Liver (tissue), 3 donors: ENCODE data around the gene SEMA4G.

Source experiments
- EGR1 ChIP-seq, 2 donors: IDR thresholded peaks; 2 replicates each; pipeline ENCODE4 v1.6.1; 2016 to 2018; ENCODE audit warnings: antibody characterized with exemption in 2 of 2, low read depth in 2 of 2
- GABPA ChIP-seq, 2 donors: IDR thresholded peaks in 1 of 2; conservative IDR thresholded peaks in 1 of 2; 2 replicates each; pipeline ENCODE4 v1.6.1; 2016; ENCODE audit warnings: antibody characterized with exemption in 2 of 2, mild to moderate bottlenecking in 1 of 2, moderate library complexity in 1 of 2
- HNF4A ChIP-seq, 2 donors: conservative IDR thresholded peaks; 2 replicates each; pipeline ENCODE4 v1.6.1; 2016; ENCODE audit warnings: antibody characterized with exemption in 2 of 2, mild to moderate bottlenecking in 2 of 2
- JUND ChIP-seq, 2 donors: IDR thresholded peaks; 2 replicates each; pipeline ENCODE4 v1.6.1; 2016; ENCODE audit warnings: antibody characterized with exemption in 2 of 2
- NR2F2 ChIP-seq: IDR thresholded peaks from 2 replicates; pipeline ENCODE4 v1.6.1; 2016; ENCODE audit warnings: antibody characterized with exemption
- RAD21 ChIP-seq, 2 donors: IDR thresholded peaks; 2 replicates each; pipeline ENCODE4 v1.6.1; 2016; ENCODE audit warnings: antibody characterized with exemption in 2 of 2, mild to moderate bottlenecking in 2 of 2
- SP1 ChIP-seq: IDR thresholded peaks from 2 replicates; pipeline ENCODE4 v1.6.1; 2018; ENCODE audit warnings: antibody characterized with exemption, mild to moderate bottlenecking
- TAF1 ChIP-seq: conservative IDR thresholded peaks from 2 replicates; pipeline ENCODE4 v1.6.1; 2016; ENCODE audit warnings: antibody characterized with exemption, mild to moderate bottlenecking
- TF ChIP-seq, protein P1 (sequence below): fragments of 150-350 bp; IDR thresholded peaks from 2 replicates; pipeline ENCODE4 v1.5.1; 2017; ENCODE audit warnings: improper control_type of control experiment, low read depth, low read length; ENCODE audit not compliant: missing input control
- TF ChIP-seq, protein P2 (sequence below): IDR thresholded peaks from 2 replicates; pipeline ENCODE4 v1.6.1; 2016; ENCODE audit warnings: antibody characterized with exemption
- TF ChIP-seq, protein P3 (sequence below): IDR thresholded peaks from 2 replicates; pipeline ENCODE4 v1.6.1; 2016; ENCODE audit warnings: antibody characterized with exemption
- TF ChIP-seq, protein P4 (sequence below): IDR thresholded peaks from 2 replicates; pipeline ENCODE4 v1.6.1; 2016; ENCODE audit warnings: antibody characterized with exemption, mild to moderate bottlenecking
- TF ChIP-seq, protein P5 (sequence below): IDR thresholded peaks from 2 replicates; pipeline ENCODE4 v1.6.1; 2016; ENCODE audit warnings: antibody characterized with exemption
- donor health status: healthy.
- donor health status: healthy.

DNA sequence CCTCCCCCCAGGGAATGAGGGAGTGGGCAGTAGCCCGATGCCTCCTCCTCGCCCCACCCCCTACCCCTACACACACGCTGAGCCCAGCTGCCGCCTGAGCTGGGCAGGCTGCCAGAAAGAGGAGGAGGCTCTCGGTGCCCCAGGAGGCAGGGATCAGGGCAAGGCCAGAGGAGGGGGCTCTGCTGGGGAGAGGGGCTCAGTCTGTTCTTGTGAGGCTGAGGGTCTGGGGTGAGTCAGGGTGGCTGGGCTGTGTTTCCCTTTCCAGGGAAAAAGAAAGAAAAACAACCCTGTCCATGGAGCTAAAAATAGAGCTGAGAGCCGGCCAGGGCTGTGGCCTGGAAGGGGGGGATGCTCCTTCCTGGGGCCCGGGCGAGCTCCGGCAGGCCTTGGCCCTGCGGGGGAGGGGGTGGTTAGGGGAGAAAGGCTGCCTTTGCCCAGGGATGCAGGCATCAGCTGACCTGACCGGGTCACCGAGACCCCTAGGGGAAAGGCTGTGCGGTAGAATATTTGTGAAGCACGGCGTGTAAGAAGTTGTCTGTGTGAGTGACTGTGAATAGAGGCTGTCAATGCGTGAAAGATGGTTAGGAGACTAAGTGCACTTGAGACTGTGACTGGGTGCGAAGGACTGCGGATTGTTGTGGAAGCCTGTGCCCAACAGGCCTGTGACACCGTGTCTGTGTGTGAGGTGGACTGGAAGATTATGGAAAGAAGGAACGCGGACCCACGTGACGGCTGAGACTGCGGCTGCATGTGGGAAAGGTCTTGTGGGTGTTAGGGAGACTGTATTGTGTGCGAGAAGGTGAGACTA, 29.1 kb downstream of the SEMA4G start:
- TF ChIP-seq RAD21 (IDR thresholded peaks at IDR 0.05): no peak
- TF ChIP-seq, protein P1, sequence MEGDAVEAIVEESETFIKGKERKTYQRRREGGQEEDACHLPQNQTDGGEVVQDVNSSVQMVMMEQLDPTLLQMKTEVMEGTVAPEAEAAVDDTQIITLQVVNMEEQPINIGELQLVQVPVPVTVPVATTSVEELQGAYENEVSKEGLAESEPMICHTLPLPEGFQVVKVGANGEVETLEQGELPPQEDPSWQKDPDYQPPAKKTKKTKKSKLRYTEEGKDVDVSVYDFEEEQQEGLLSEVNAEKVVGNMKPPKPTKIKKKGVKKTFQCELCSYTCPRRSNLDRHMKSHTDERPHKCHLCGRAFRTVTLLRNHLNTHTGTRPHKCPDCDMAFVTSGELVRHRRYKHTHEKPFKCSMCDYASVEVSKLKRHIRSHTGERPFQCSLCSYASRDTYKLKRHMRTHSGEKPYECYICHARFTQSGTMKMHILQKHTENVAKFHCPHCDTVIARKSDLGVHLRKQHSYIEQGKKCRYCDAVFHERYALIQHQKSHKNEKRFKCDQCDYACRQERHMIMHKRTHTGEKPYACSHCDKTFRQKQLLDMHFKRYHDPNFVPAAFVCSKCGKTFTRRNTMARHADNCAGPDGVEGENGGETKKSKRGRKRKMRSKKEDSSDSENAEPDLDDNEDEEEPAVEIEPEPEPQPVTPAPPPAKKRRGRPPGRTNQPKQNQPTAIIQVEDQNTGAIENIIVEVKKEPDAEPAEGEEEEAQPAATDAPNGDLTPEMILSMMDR: no peak
- no peak for TF ChIP-seq HNF4A (conservative IDR thresholded peaks at IDR 0.05)
- no peak for TF ChIP-seq GABPA (IDR thresholded peaks at IDR 0.05 in 1 of 2, conservative IDR thresholded peaks at IDR 0.05 in 1 of 2)
- TF ChIP-seq, protein P2, sequence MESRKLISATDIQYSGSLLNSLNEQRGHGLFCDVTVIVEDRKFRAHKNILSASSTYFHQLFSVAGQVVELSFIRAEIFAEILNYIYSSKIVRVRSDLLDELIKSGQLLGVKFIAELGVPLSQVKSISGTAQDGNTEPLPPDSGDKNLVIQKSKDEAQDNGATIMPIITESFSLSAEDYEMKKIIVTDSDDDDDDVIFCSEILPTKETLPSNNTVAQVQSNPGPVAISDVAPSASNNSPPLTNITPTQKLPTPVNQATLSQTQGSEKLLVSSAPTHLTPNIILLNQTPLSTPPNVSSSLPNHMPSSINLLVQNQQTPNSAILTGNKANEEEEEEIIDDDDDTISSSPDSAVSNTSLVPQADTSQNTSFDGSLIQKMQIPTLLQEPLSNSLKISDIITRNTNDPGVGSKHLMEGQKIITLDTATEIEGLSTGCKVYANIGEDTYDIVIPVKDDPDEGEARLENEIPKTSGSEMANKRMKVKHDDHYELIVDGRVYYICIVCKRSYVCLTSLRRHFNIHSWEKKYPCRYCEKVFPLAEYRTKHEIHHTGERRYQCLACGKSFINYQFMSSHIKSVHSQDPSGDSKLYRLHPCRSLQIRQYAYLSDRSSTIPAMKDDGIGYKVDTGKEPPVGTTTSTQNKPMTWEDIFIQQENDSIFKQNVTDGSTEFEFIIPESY: no peak
- TF ChIP-seq, protein P3, sequence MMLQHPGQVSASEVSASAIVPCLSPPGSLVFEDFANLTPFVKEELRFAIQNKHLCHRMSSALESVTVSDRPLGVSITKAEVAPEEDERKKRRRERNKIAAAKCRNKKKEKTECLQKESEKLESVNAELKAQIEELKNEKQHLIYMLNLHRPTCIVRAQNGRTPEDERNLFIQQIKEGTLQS: no peak
- TF ChIP-seq NR2F2: peak; percentile 65
- TF ChIP-seq, protein P4, sequence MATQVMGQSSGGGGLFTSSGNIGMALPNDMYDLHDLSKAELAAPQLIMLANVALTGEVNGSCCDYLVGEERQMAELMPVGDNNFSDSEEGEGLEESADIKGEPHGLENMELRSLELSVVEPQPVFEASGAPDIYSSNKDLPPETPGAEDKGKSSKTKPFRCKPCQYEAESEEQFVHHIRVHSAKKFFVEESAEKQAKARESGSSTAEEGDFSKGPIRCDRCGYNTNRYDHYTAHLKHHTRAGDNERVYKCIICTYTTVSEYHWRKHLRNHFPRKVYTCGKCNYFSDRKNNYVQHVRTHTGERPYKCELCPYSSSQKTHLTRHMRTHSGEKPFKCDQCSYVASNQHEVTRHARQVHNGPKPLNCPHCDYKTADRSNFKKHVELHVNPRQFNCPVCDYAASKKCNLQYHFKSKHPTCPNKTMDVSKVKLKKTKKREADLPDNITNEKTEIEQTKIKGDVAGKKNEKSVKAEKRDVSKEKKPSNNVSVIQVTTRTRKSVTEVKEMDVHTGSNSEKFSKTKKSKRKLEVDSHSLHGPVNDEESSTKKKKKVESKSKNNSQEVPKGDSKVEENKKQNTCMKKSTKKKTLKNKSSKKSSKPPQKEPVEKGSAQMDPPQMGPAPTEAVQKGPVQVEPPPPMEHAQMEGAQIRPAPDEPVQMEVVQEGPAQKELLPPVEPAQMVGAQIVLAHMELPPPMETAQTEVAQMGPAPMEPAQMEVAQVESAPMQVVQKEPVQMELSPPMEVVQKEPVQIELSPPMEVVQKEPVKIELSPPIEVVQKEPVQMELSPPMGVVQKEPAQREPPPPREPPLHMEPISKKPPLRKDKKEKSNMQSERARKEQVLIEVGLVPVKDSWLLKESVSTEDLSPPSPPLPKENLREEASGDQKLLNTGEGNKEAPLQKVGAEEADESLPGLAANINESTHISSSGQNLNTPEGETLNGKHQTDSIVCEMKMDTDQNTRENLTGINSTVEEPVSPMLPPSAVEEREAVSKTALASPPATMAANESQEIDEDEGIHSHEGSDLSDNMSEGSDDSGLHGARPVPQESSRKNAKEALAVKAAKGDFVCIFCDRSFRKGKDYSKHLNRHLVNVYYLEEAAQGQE: no peak
- no peak for TF ChIP-seq SP1
- TF ChIP-seq JUND (IDR thresholded peaks at IDR 0.05): no peak
- TF ChIP-seq, protein P5, sequence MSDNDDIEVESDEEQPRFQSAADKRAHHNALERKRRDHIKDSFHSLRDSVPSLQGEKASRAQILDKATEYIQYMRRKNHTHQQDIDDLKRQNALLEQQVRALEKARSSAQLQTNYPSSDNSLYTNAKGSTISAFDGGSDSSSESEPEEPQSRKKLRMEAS: no peak
- no peak for TF ChIP-seq TAF1
- no peak for TF ChIP-seq EGR1 (IDR thresholded peaks at IDR 0.05; ENCODE audit: low read depth in 2 of 2)
